Measurements from ENCODE around the gene FAM9C. TPM values are rescaled to one million over a fixed set of nuclear protein-coding genes. Genes with fewer than 3 reads are reported as not detected.

Gene FAM9C
- total and polyA plus RNA-seq, 12 donors: 0.07 to 1.00 (median 0.29) TPM; not detected in 6

- peaks cover 0 to 7% (median 0%) of the 10 kb centered on the region in 9 donors for H3K4me1 ChIP-seq
- ATAC-seq (no peak), DNase-seq (no peak)
- H3K27ac ChIP-seq: peak overlapping the region in 2 of 10 donors; percentile 27 to 36
- WGBS, 2 donors: 80 to 100% methylated on average over 1 of the region's 1 CpG
- no peaks in the 10 kb centered on the region for H3K36me3 ChIP-seq
- H3K27me3 ChIP-seq: peaks cover 0 to 5% (median 0%) of the 10 kb centered on the region in 7 donors
- intact Hi-C loops (cut with DNase I): no loop called here
- H3K9me3 ChIP-seq: no peaks in the 10 kb centered on the region
- no peak for TF ChIP-seq CTCF (IDR thresholded peaks at IDR 0.05)
- no peak overlapping the region for H3K4me3 ChIP-seq
Observed at GRCh38 chrX:13046141-13046855, 1.9 kb upstream of the FAM9C start.

GRCh38 chrX:13043938-13044337 is 482 bp downstream of the FAM9C start:
- Histone ChIP-seq H3K27me3 (peaks cover 0 to 22% (median 0%) of the 10 kb centered on the region in 7 donors), H3K9me3 (no peaks in the 10 kb centered on the region), H3K4me1 (no peaks in the 10 kb centered on the region), H3K36me3 (no peaks in the 10 kb centered on the region), H3K4me3 (no peak overlapping the region), H3K27ac (no peak overlapping the region)
- intact Hi-C loops (cut with DNase I): no loop called here
- DNase-seq: no peak
- WGBS, 2 donors: 91% methylated on average over 23 to 25 of the region's 25 CpGs
- no peak for TF ChIP-seq CTCF (IDR thresholded peaks at IDR 0.05)
- no peak for ATAC-seq

GRCh38 chrX:13043138-13043537 is 1.3 kb downstream of the FAM9C start:
- WGBS, 2 donors: 67 to 78% methylated on average over 10 of the region's 10 CpGs
- intact Hi-C loops (cut with DNase I): no loop called here
- ATAC-seq (no peak), DNase-seq (no peak)
- Histone ChIP-seq H3K27ac (no peak overlapping the region), H3K36me3 (no peaks in the 10 kb centered on the region), H3K4me3 (no peak overlapping the region), H3K27me3 (peaks cover 0 to 22% (median 0%) of the 10 kb centered on the region in 7 donors), H3K4me1 (no peaks in the 10 kb centered on the region), H3K9me3 (no peaks in the 10 kb centered on the region)
- no peak for TF ChIP-seq CTCF (IDR thresholded peaks at IDR 0.05)

- Histone ChIP-seq H3K27me3 (peaks cover 0 to 74% (median 0%) of the 10 kb centered on the region in 7 donors), H3K36me3 (no peaks in the 10 kb centered on the region), H3K4me1 (peaks cover 0 to 17% (median 0%) of the 10 kb centered on the region in 9 donors), H3K27ac (no peak overlapping the region), H3K9me3 (no peaks in the 10 kb centered on the region), H3K4me3 (no peak overlapping the region)
- 78 to 82% methylated on average over 3 of the region's 3 CpGs for WGBS, 2 donors
- no peak for TF ChIP-seq CTCF (IDR thresholded peaks at IDR 0.05)
- ATAC-seq (no peak), DNase-seq (no peak)
- intact Hi-C loops (cut with DNase I): no loop called here
Observed at GRCh38 chrX:13036896-13037295, 7.5 kb downstream of the FAM9C start.
